Activated CD4-positive, alpha-beta memory T cell treated with anti-CD3 and anti-CD28 coated beads for 36 hours (primary cell): ENCODE results near the gene FUT1. TPM values are rescaled to one million over a fixed set of nuclear protein-coding genes. Genes with fewer than 3 reads are reported as not detected.
"Not testable (repeated sequence)": the region's sequence is repeated elsewhere in the genome, so short reads cannot be mapped to it uniquely, and the experiment has no call there.

Source experiments
- CTCF ChIA-PET: fragments of 350-600 bp; sonication (Branson Sonifier 250); formaldehyde crosslinking; loops from one replicate; lab custom pipeline; 2021; ENCODE audit warnings: antibody characterized with exemption, inconsistent platforms; lab: Charles Lee
- POLR2A ChIA-PET: fragments of 350-600 bp; sonication (Branson Sonifier 250); formaldehyde crosslinking; loops from one replicate; lab custom pipeline; 2021; ENCODE audit warnings: antibody characterized with exemption; lab: Charles Lee
- DNase-seq: peaks from one replicate; pipeline ENCODE4 v3.0.0-alpha.2; 2020
- H3K27ac Mint-ChIP-seq: one replicate; pipeline ENCODE4 v1.8.0; 2021; ENCODE audit warnings: mixed read lengths
- H3K27me3 Mint-ChIP-seq: one replicate; pipeline ENCODE4 v1.8.0; 2021; ENCODE audit warnings: mixed read lengths
- H3K36me3 Mint-ChIP-seq: one replicate; pipeline ENCODE4 v1.8.0; 2021; ENCODE audit warnings: mixed read lengths
- H3K4me1 Mint-ChIP-seq: one replicate; pipeline ENCODE4 v1.8.0; 2021; ENCODE audit warnings: low read depth, mixed read lengths
- H3K4me3 Mint-ChIP-seq: one replicate; pipeline ENCODE4 v1.8.0; 2021; ENCODE audit warnings: mild to moderate bottlenecking, mixed read lengths
- H3K9me3 Mint-ChIP-seq: one replicate; pipeline ENCODE4 v1.8.0; 2021; ENCODE audit warnings: mixed read lengths
- intact Hi-C: fragments of 100-400 bp; cut with micrococcal nuclease; formaldehyde crosslinking; loops from one replicate; pipeline ENCODE4 v1.15.1; 2023
- total RNA-seq, 2 experiments: library from RNA; stranded (reverse); gene quantifications; one replicate each; pipeline ENCODE4 v1.2.3, GENCODE V29; 2021

The FUT1 gene
- total RNA-seq, 2 experiments from 2014 or later: 0.36 to 0.40 TPM

- intact Hi-C loops, POLR2A ChIA-PET: not testable (repeated sequence)
Observed at GRCh38 chr19:48765816-48766215, 13.4 kb upstream of the FUT1 start.

GRCh38 chr19:48760504-48761205 lies 8.2 kb upstream of the FUT1 start:
- no peak overlapping the region for H3K27ac Mint-ChIP-seq
- H3K9me3 Mint-ChIP-seq: no peaks in the 10 kb centered on the region
- H3K27me3 Mint-ChIP-seq: peaks cover 8% of the 10 kb centered on the region
- no peak for DNase-seq
- H3K4me3 Mint-ChIP-seq: no peak overlapping the region
- CTCF ChIA-PET: no interaction called here
- intact Hi-C loops: no loop called here
- no peaks in the 10 kb centered on the region for H3K36me3 Mint-ChIP-seq
- peaks cover 4% of the 10 kb centered on the region for H3K4me1 Mint-ChIP-seq
- POLR2A ChIA-PET: no interaction called here

More at GRCh38 chr19:48765816-48766215, 13.4 kb upstream of the FUT1 start:
- H3K27ac Mint-ChIP-seq, DNase-seq, H3K36me3 Mint-ChIP-seq, H3K4me1 Mint-ChIP-seq, H3K27me3 Mint-ChIP-seq, H3K9me3 Mint-ChIP-seq, H3K4me3 Mint-ChIP-seq: not testable (repeated sequence)
- CTCF ChIA-PET: interaction anchor here (1.3 kb wide), 1 partner anchor 77 kb away, joined by 5 read pairs; no protein-coding TSS in a partner anchor

- no peak overlapping the region for H3K27ac Mint-ChIP-seq
- H3K4me3 Mint-ChIP-seq: no peak overlapping the region
- no peaks in the 10 kb centered on the region for H3K9me3 Mint-ChIP-seq
- no peaks in the 10 kb centered on the region for H3K36me3 Mint-ChIP-seq
- peaks cover 14% of the 10 kb centered on the region for H3K4me1 Mint-ChIP-seq
- peaks cover 25% of the 10 kb centered on the region for H3K27me3 Mint-ChIP-seq
- ChIA-PET CTCF (no interaction called here), POLR2A (no interaction called here)
- no peak for DNase-seq
- intact Hi-C loops: no loop called here
Observed at GRCh38 chr19:48757741-48758144, 5.3 kb upstream of the FUT1 start.

- intact Hi-C loops: no loop called here
- Mint-ChIP-seq H3K36me3 (no peaks in the 10 kb centered on the region), H3K27ac (no peak overlapping the region), H3K27me3 (peaks cover 26% of the 10 kb centered on the region), H3K9me3 (no peaks in the 10 kb centered on the region), H3K4me1 (peaks cover 15% of the 10 kb centered on the region), H3K4me3 (no peak overlapping the region)
- CTCF ChIA-PET: no interaction called here
- POLR2A ChIA-PET: no interaction called here
- DNase-seq: no peak
Observed at GRCh38 chr19:48757089-48757675, 4.7 kb upstream of the FUT1 start.

GRCh38 chr19:48756686-48757085 lies 4.2 kb upstream of the FUT1 start:
- intact Hi-C loops: no loop called here

GRCh38 chr19:48756212-48756611 lies 3.8 kb upstream of the FUT1 start:
- ChIA-PET POLR2A (no interaction called here), CTCF (no interaction called here)
- Mint-ChIP-seq H3K4me1 (peaks cover 18% of the 10 kb centered on the region), H3K27me3 (peaks cover 29% of the 10 kb centered on the region), H3K27ac (no peak overlapping the region), H3K4me3 (no peak overlapping the region), H3K36me3 (no peaks in the 10 kb centered on the region), H3K9me3 (no peaks in the 10 kb centered on the region)
- no peak for DNase-seq
- intact Hi-C loops: no loop called here

More at GRCh38 chr19:48756686-48757085, 4.2 kb upstream of the FUT1 start:
- Mint-ChIP-seq H3K27me3 (peaks cover 28% of the 10 kb centered on the region), H3K4me1 (peaks cover 17% of the 10 kb centered on the region), H3K9me3 (no peaks in the 10 kb centered on the region), H3K36me3 (no peaks in the 10 kb centered on the region), H3K27ac (no peak overlapping the region), H3K4me3 (no peak overlapping the region)
- ChIA-PET CTCF (no interaction called here), POLR2A (no interaction called here)
- DNase-seq: no peak

GRCh38 chr19:48755787-48756186 lies 3.3 kb upstream of the FUT1 start:
- ChIA-PET CTCF (no interaction called here), POLR2A (no interaction called here)
- Mint-ChIP-seq H3K4me1 (peaks cover 22% of the 10 kb centered on the region), H3K4me3 (no peak overlapping the region), H3K27me3 (peaks cover 33% of the 10 kb centered on the region), H3K27ac (no peak overlapping the region), H3K9me3 (no peaks in the 10 kb centered on the region), H3K36me3 (no peaks in the 10 kb centered on the region)
- intact Hi-C loops: no loop called here
- no peak for DNase-seq

GRCh38 chr19:48755084-48755641 lies 2.7 kb upstream of the FUT1 start, which contains the start of gene FGF21:
Gene FGF21 (plus strand): TSS chr19:48755524. CDS start chr19:48756237, 713 bp downstream.
- no peak within 1 kb of the TSS for H3K4me3 Mint-ChIP-seq
- peaks cover 18% of the 10 kb centered on the region for H3K4me1 Mint-ChIP-seq
- H3K27me3 Mint-ChIP-seq: peaks cover 28% of the 10 kb centered on the region
- no peaks in the 10 kb centered on the region for H3K36me3 Mint-ChIP-seq
- H3K27ac Mint-ChIP-seq: no peak within 1 kb of the TSS
- H3K9me3 Mint-ChIP-seq: no peaks in the 10 kb centered on the region
- ChIA-PET CTCF (no interaction called here), POLR2A (no interaction called here)
- no peak for DNase-seq
- intact Hi-C loops: no loop called here

- ChIA-PET CTCF (interaction anchor here (0.6 kb wide), 1 partner anchor 546 kb away, joined by 5 read pairs; no protein-coding TSS in a partner anchor), POLR2A (no interaction called here)
- DNase-seq: no peak
- intact Hi-C loops: no loop called here
- H3K9me3 Mint-ChIP-seq: no peaks in the 10 kb centered on the region
- peaks cover 29% of the 10 kb centered on the region for H3K27me3 Mint-ChIP-seq
- H3K27ac Mint-ChIP-seq: no peak overlapping the region
- H3K4me1 Mint-ChIP-seq: peaks cover 18% of the 10 kb centered on the region
- no peaks in the 10 kb centered on the region for H3K36me3 Mint-ChIP-seq
- peak overlapping the region; percentile 72 for H3K4me3 Mint-ChIP-seq
Observed at GRCh38 chr19:48751845-48752495, 471 bp downstream of the FUT1 start.

GRCh38 chr19:48750771-48751504 lies 1.5 kb downstream of the FUT1 start:
- H3K4me3 Mint-ChIP-seq: no peak overlapping the region
- H3K36me3 Mint-ChIP-seq: no peaks in the 10 kb centered on the region
- intact Hi-C loops: no loop called here
- no peaks in the 10 kb centered on the region for H3K9me3 Mint-ChIP-seq
- peaks cover 21% of the 10 kb centered on the region for H3K4me1 Mint-ChIP-seq
- no peak for DNase-seq
- no peak overlapping the region for H3K27ac Mint-ChIP-seq
- POLR2A ChIA-PET: no interaction called here
- peaks cover 33% of the 10 kb centered on the region for H3K27me3 Mint-ChIP-seq
- CTCF ChIA-PET: interaction anchor here (1.2 kb wide), 1 partner anchor 91 kb away, joined by 4 read pairs; no protein-coding TSS in a partner anchor

- ChIA-PET POLR2A (no interaction called here), CTCF (interaction anchor here (1.2 kb wide), 1 partner anchor 92 kb away, joined by 4 read pairs; no protein-coding TSS in a partner anchor)
- no peak for DNase-seq
- H3K9me3 Mint-ChIP-seq: no peaks in the 10 kb centered on the region
- H3K36me3 Mint-ChIP-seq: no peaks in the 10 kb centered on the region
- H3K27ac Mint-ChIP-seq: no peak overlapping the region
- H3K4me1 Mint-ChIP-seq: peaks cover 23% of the 10 kb centered on the region
- H3K27me3 Mint-ChIP-seq: peaks cover 34% of the 10 kb centered on the region
- intact Hi-C loops: no loop called here
- no peak overlapping the region for H3K4me3 Mint-ChIP-seq
Observed at GRCh38 chr19:48750351-48750750, 2.1 kb downstream of the FUT1 start.
